Activated CD4-positive, alpha-beta T cell treated with anti-CD3 and anti-CD28 coated beads, Interleukin-10, Interleukin-2, amounts not matched to agents 100 ng/mL and 50 ng/mL, durations not matched to agents 16 hours and 8 hours (primary cell): ENCODE data around the gene MOB3A.

Source experiments
- DNase-seq: peaks from one replicate; pipeline ENCODE4 v3.0.0-alpha.2; 2020

Gene MOB3A

DNA sequence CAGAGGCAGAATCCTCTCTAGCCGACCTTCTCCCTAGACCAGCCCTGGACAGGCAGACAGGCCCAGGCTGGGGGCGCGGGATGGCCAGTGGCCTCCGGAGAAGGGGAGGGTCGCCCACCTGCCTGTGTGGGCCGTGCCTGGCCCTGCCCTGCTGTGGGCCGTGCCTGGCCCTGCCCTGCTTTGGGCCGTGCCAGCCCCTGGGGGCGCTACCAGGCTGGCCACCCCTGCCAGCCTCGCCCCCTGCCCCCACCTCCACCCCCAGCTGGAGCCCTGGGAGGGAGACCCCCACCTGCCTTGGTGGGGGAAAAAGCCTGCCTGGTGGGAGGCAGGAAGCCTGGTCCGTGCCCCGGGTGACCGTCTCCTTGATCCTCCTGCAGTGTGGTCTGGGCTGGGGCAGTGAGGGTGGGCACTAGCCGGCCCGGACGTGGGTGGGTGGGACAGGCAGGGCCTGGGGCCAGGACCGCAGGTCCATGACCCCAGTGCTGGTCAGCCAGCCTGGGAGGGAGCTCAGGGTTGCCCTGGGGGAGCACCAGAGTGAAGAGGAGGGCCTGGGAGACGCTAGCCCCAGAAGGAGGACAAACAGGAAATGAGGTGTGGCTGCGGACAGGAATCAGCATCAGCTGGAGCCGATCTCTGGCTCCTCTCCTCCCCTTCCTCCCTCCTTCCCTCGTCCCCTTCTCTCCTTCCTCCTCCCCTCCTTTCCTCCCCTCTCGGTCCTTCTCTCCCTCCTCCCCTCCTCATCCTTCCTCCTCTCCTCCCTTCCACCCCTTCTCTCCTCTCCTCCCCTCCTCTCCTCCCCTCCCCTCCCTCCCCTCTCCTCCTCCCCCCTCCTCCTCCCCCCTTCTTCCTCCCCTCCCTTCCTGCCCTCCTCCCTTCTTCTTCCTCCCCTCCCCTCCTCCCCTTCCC is 39.9 kb downstream of the MOB3A start:
- peak; percentile 51 for DNase-seq

GRCh38 chr19:2054763-2055162 is 41.4 kb downstream of the MOB3A start:
- DNase-seq: no peak

- no peak for DNase-seq
Observed at GRCh38 chr19:2053601-2054389, 42.3 kb downstream of the MOB3A start.

DNA sequence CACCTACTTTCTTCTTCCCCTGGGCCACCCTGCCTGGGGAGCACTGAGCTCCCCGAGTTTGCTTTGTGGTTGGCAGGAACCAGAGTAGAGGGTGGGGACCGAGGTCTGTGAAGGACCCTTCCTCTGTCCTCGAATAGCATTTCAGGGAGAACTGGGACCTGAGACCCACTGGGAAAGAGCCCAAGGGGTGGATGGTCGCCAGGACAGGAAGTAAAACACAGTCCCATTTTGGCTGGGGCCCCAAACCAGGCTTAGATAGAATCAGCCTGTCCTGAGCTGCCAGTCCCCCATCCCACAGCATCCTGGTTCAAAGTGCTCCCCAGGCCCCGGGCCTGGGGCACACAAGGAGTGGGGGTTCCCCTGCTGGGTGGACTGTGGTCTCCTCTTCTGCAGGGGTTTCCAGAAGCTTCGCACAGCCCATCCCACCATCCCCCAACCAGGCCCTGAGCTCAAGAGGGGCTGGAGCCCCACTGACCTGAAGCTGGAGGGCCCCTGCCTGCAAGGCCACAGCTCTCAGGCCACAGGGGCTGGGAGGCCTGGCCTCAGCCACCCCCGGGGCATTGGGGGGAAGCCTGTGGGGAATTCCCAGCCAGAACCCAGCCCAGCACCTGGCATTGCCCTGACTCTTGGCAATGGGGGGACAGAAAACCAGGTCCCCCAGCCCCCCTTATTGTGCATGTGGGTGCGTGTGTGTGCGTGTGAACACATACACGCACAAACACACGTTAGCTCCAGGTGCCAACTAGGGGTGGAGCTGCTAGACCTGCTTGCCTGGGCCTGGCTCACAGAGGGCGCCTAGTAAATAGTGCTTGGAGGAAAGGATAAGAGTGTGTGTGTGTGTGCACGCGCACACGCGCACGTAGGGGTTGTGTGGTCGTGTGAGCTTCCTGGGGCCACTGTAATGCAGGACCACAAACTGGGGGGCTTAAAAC is 44.1 kb downstream of the MOB3A start:
- peak; percentile 50 for DNase-seq

- peak; percentile 96 for DNase-seq
Observed at GRCh38 chr19:2050991-2051772, 44.9 kb downstream of the MOB3A start, which contains the start of gene MKNK2. Gene MKNK2 (minus strand): TSS chr19:2051244. CDS start chr19:2050851, 393 bp downstream.

GRCh38 chr19:2050349-2050990 is 45.7 kb downstream of the MOB3A start:
- DNase-seq: no peak

DNA sequence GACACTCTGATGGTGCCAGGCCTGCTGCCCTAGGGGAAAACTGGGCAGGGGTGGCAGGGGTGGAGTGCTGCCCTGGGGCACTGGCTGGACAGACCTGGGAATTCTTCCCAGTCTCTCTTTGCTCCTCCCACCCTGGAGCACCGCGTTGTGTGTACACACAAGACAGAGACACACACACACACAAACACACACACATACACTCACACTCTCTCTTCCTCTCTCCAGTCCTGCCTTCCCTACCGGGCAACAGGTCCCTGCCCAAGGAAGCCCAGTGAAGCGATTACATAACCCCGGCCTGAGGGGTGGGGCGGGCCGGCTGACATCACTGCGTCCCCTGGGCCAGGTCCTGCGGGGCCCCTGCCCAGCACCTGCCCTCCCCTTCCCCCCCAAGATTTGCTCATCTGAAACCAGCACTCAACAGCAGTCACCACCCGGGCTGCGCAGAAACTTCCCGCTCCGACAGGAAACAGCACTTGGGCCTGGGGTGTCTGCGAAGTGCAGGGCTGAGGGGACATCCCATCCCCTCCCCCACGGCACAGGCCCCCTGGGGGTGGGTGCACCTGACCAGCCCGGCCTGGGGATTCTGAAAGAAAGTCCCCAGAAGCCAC is 46.3 kb downstream of the MOB3A start:
- peak; percentile 79 for DNase-seq

GRCh38 chr19:2048959-2049740 is 47.0 kb downstream of the MOB3A start:
- no peak for DNase-seq

- DNase-seq: no peak
Observed at GRCh38 chr19:2048104-2048958, 47.8 kb downstream of the MOB3A start.

GRCh38 chr19:2047449-2048103 is 48.5 kb downstream of the MOB3A start:
- DNase-seq: no peak

DNA sequence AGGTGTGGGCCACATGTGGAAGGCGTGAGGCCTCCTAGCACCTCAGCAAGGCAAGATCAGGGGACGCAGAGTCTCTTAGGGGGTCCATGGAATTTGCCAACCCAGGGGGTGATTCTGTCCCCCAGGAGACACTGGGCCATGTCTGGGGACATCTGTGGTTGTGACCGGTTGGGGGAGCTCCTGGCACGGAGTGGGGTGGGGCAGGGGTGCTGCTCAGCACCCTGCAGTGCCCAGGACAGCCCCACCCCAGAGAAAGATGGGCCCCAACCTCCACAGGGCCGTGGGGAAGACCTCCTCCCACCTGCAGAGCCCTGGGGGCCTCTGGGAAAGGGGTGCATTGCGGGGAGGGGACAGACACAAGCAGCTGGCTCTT is 49.1 kb downstream of the MOB3A start:
- no peak for DNase-seq

DNA sequence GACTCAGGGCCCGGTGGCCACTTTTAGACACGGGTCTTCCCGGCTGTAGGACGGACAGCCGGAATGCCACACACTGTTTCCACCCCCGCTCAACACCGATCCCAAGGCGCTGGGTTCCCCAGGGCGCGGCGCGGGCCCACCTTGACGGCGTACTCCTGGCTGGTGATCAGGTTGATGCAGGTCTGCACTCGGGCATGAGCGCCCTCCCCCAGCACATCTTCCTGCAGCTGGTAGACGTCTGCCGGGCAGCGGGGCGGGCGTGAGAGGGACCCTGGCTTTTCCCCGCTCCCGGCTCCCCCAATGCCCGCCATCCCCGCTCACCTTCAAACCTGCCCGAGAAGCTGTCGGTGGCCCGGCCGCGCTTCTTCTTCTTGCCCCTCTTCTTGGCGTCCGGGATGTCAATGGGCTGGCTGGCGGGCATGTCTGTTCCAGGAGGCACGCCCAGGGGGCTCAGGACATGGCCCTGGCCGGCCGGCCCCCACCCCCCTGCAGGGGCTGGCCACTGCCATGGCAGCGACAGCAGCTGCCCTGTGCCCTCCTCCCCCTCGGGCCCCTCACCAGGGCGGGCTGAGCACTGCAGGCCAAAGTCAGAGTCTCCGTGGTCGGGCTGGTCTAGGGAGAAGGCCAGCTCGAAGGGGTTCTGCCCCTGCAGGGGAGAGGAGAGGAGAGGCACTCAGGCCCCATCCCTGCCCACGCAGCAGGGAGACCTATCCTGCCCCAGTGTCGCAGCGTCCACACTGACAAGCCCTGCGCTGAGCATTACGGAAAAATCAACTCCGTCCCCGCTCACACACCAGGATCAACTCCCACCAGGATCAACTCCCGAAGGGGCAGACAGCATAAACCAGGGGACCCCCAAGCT is 49.8 kb downstream of the MOB3A start:
- no peak for DNase-seq

DNA sequence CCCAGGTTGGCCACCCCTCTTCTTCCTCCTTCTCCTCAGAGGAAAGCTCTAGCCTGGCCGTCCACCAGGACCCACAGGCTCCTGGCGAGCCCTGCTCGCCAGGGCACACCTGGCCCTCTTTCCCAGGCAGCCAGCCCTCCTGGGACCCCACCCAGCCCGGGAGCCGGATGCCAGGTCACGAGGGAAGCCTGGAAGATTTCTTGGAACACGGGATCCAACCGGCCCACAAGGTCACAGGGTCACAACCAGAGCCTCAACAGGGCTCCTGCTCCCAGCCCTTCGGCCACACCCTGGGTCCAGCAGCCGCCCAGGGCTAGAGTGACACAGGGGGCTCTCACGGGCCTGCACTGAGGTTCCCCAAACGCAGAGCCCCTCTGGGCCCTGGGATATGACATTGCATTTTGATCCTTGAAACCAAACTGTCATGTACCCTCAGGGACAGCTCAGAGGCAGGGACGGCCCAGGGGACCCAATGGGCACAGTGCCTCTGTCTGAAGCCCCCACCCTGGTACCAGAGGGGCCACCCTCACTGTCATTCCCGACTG is 50.6 kb downstream of the MOB3A start:
- DNase-seq: no peak

GRCh38 chr19:2044709-2045500 is 51.2 kb downstream of the MOB3A start:
- DNase-seq: no peak

DNA sequence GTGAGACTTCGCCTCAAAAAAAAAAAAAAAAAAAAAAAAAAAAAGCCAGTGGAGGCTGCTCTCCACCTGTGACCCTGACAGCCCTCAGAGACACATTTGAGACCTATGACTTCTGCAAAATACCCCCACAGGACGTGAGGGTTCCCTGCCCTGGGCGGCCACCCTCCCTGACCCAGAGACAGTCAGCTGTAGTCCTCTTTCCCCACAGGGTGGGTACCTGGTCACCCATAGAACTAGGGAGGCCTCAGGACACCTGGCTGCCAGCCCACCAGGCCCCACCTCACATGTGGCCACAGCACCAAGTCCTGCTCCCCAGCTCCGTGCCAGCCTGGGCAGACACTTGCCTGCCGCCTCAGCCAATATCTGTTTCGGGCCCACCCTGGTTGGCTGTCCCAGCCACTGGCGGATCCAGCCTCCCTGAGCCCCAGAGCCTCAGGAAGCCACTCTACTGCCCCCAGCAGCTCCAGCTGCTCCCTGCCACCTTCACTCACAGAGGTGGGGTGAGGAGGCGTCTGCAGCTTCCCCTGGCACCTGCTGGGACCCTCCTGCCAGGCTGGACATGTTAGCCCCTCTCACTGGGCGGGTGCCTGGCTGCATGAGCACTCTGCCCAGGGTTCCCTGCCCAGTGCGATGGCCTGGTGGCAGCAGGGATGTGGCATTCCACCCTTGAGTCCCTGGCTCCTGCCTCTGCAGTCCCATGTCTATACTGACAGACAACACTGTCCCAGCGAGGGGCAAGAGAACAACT is 52.0 kb downstream of the MOB3A start:
- DNase-seq: no peak

DNA sequence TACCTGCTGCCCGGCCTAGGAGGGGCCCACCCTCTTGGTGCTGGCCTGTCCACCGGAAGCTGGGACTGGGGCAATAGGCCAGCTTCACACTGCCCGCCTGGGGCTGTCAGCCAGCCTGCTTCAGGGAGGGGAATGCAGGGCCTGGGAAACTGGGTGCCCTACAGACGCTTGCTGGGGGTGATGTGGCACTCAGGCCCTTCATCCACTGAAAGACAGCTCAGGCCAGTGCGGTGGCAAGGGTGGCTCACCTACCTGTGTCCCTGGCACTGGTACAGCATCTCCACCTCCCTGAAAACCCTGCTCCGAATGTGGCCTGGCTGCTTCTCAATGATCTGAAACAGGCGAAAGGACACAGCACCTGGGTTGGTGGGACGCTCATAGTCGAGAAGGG is 52.9 kb downstream of the MOB3A start:
- DNase-seq: no peak
